Heart left ventricle (tissue), 13 donors: ENCODE data around the gene KRTAP22-1.

ENCODE experiments used
- CTCF ChIP-seq, 12 donors: fragments of 200-600 bp; sonication (generic) in 4 of 12; IDR thresholded peaks; one replicate each; pipeline versions ENCODE4 v1.5.0 to v1.8.0; 2018 to 2022; ENCODE audit warnings: antibody characterized with exemption in 12 of 12, mild to moderate bottlenecking in 5 of 12
- POLR2A ChIP-seq, 2 donors: fragments of 450-650 bp; IDR thresholded peaks; one replicate each; pipeline ENCODE4 v1.6.1; 2017; ENCODE audit warnings: antibody characterized with exemption in 2 of 2, mild to moderate bottlenecking in 2 of 2, moderate library complexity in 2 of 2
- donor health status: ischemic (EF 13 %, LVEDD 7.1; RV severe dilation, severe dysfunction).
- donor health status: DM: no; HTN: yes; CAD: no.
- donor health status: DM: no; HTN: no; CAD: no.
- donor health status: ischemic (EF 25% LVEDD 6.9; RV normal size, moderate dysfunction).
- donor health status: ischemic (EF 25% LVEDD 5.7; RV mildly dilated, moderate dysfunction).
- donor health status: ischemic (EF 35%, LVEDD 5.7; RV mildly dilated, moderate dysfunction).
- donor health status: nonischemic (EF 11% LVEDD 7.7; RV severe dilation, severe dysfunction).
- donor health status: DM: yes; HTN: yes; CAD: no.
- donor health status: PGD.
- donor health status: ischemic (EF 29% LVEDD 5.4; RV normal size, mild dysfunction).
- donor health status: nonischemic (EF 23%, LVEDD 6.1; RV moderate dilation, normal function).

- no peak for TF ChIP-seq CTCF (IDR thresholded peaks at IDR 0.05)
- no peak for TF ChIP-seq POLR2A (IDR thresholded peaks at IDR 0.05)
These were observed 37.3 kb upstream of the KRTAP22-1 start for GRCh38 chr21:30563630-30564029.
